Prostate gland (tissue), 2 donors: Measurements from ENCODE around the gene FRMD5. TPM values are rescaled to one million over a fixed set of nuclear protein-coding genes. Genes with fewer than 3 reads are reported as not detected.

Source experiments
- DNase-seq: peaks from one replicate; pipeline ENCODE4 v3.0.0-alpha.2; 2019; ENCODE audit warnings: low spot score
- H3K27ac ChIP-seq, 2 donors: fragments of 200-600 bp; sonication (generic); 2 replicates each; pipeline ENCODE4 v1.5.1; 2017 to 2019
- H3K27me3 ChIP-seq: fragments of 200-600 bp; sonication (generic); replicated peaks from 2 replicates; pipeline ENCODE4 v1.5.1; 2019; ENCODE audit not compliant: insufficient read depth
- H3K36me3 ChIP-seq, 2 donors: fragments of 200-600 bp; sonication (generic); 1 replicate in 1 of 2; 2 replicates in 1 of 2; pipeline versions ENCODE4 v1.5.1 to v1.8.1; 2017 to 2019
- H3K4me1 ChIP-seq: fragments of 200-600 bp; sonication (generic); replicated peaks from 2 replicates; pipeline ENCODE4 v1.5.1; 2019
- H3K4me3 ChIP-seq, 2 donors: fragments of 200-600 bp; sonication (generic); 2 replicates each; pipeline ENCODE4 v1.5.1; 2017 to 2019
- H3K9me3 ChIP-seq: fragments of 200-600 bp; sonication (generic); 2 replicates; pipeline ENCODE4 v1.5.1; 2017
- POLR2A ChIP-seq: fragments of 450-650 bp; IDR thresholded peaks from one replicate; pipeline ENCODE4 v1.6.1; 2016; ENCODE audit warnings: antibody characterized with exemption, mild to moderate bottlenecking
- POLR2AphosphoS5 ChIP-seq: sonication (generic); formaldehyde crosslinking; IDR thresholded peaks from one replicate; pipeline ENCODE4 v1.6.1; 2017; ENCODE audit warnings: antibody characterized with exemption
- WGBS: methylation state at CpG from one replicate; pipeline ENCODE4 v1.1.5; 2018; 5-methylcytosine and 5-hydroxymethylcytosine counted together
- intact Hi-C: fragments of 100-400 bp; cut with DNase I; formaldehyde crosslinking; loops from one replicate; pipeline ENCODE4 v1.14.2; 2022
- total RNA-seq, 2 donors: library from RNA; depleted of rRNA; stranded (reverse); fragments of >200 nt; gene quantifications; one replicate each; pipeline ENCODE4 v1.1.0, GENCODE V29; 2016
- TF ChIP-seq, protein P1 (sequence below), 4 experiments: fragments of 200-600 bp in 2 of 4; fragments of 450-650 bp in 2 of 4; sonication (generic) in 2 of 4; IDR thresholded peaks; 1 replicate in 3 of 4; 2 replicates in 1 of 4; pipeline ENCODE4 v1.5.1; 2016 to 2019; ENCODE audit warnings: antibody characterized with exemption in 4 of 4, mild to moderate bottlenecking in 2 of 4, moderate library complexity in 2 of 4

Gene FRMD5
- total RNA-seq, 2 donors from 2014 or later, result 0.36 to 8.1 TPM

DNA sequence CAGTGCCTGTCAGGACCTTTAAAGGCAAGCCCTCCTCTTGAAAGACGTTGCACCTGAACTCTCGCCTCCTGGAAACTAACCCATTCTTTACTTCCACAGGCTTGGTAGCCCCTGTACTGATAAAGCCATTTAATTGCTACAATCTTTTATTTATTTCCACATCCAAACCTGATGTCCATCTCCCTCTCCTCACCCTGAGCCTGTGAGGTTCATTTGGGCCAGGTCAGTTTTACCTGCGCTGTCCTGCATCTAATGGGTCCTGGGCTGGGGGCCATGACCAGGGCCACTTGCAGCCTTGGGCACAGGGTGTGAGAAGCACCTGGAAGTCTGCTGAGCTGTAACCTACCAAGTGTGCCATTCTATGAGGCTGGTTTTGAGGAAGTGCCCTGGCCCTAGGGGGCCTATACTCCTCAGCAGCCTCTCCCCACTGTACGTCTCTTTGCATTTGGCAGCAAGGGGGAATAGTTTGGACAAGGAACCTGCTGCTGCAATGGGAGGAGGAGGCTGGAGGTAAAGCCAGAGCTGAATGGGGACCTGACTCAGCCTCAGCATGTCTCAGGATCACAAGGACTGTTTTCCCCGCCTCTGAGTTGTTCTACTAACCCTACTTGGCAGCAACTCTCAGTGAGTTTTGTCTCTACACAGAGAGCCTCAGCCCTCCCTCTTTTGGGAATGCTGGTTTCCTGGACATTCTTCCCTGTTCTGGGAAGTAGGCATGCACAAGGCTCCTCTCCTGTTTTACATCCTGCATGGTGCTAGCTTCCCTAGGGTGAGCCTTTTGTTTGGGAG is 314.5 kb downstream of the FRMD5 start:
- TF ChIP-seq, protein P1, sequence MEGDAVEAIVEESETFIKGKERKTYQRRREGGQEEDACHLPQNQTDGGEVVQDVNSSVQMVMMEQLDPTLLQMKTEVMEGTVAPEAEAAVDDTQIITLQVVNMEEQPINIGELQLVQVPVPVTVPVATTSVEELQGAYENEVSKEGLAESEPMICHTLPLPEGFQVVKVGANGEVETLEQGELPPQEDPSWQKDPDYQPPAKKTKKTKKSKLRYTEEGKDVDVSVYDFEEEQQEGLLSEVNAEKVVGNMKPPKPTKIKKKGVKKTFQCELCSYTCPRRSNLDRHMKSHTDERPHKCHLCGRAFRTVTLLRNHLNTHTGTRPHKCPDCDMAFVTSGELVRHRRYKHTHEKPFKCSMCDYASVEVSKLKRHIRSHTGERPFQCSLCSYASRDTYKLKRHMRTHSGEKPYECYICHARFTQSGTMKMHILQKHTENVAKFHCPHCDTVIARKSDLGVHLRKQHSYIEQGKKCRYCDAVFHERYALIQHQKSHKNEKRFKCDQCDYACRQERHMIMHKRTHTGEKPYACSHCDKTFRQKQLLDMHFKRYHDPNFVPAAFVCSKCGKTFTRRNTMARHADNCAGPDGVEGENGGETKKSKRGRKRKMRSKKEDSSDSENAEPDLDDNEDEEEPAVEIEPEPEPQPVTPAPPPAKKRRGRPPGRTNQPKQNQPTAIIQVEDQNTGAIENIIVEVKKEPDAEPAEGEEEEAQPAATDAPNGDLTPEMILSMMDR (IDR thresholded peaks at IDR 0.05), result no peak
- TF ChIP-seq POLR2A, result no peak
- TF ChIP-seq POLR2AphosphoS5, result no peak
- WGBS, result 88% methylated on average over 5 of the region's 5 CpGs
- H3K27ac ChIP-seq, result no peak overlapping the region
- H3K36me3 ChIP-seq, result no peaks in the 10 kb centered on the region
- no peak overlapping the region for H3K4me3 ChIP-seq
- intact Hi-C loops, result no loop called here
- H3K4me1 ChIP-seq, result no peaks in the 10 kb centered on the region
- H3K9me3 ChIP-seq, result no peaks in the 10 kb centered on the region
- no peak for DNase-seq
- H3K27me3 ChIP-seq, result no peaks in the 10 kb centered on the region

DNA sequence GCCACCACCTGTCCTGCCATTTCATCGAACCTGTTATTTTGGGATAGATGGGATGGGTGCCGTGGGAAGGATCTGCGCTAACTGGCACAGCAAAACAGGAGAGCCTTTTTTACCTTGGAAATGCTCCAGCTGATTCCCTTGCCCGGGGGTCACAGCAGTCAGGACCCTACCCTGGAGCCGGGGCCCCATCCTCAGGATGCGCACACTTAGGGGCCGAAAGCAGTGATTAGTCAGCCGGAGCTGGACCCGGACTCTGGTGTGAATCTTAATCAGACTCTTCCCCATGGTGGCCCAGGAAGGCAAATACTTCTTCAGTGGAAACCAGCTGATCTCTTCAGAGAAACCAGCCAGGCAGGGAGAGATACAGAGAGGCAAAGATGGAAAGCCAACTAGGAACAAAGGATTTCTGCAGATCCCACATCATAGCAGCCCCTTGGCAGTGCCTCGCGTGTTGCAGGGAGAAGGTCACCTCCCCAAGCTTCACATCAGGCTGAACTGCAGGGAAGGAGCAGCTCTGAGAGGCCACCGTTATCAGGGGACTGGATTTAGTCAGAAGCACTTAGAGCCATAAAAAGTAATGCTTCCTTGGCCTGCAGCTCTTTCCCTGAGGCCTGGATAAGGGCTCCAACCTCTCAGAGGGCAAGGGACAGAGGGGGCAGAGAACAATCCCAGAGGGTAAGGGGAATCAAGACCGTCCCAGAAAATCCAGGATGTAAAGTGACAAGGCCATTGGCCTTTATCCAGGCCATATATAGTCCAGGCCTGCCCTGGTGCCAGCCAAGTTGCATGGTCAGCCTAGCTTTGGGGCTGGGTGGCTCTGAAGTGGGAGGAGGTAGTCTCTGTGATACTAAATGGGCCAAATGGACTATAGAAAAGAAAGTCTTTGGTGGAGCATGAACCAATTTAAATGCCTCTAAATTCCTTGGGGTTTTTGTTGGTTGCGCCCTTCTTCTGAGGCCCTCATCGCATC is 315.4 kb downstream of the FRMD5 start:
- H3K4me3 ChIP-seq, result no peak overlapping the region
- H3K27me3 ChIP-seq, result no peaks in the 10 kb centered on the region
- no peaks in the 10 kb centered on the region for H3K9me3 ChIP-seq
- TF ChIP-seq, protein P1 (IDR thresholded peaks at IDR 0.05), result no peak
- TF ChIP-seq POLR2A (no peak), POLR2AphosphoS5 (no peak)
- WGBS, result 84% methylated on average over 15 of the region's 15 CpGs
- H3K4me1 ChIP-seq, result no peaks in the 10 kb centered on the region
- DNase-seq, result no peak
- no peaks in the 10 kb centered on the region for H3K36me3 ChIP-seq
- H3K27ac ChIP-seq, result no peak overlapping the region
- intact Hi-C loops, result no loop called here

DNA sequence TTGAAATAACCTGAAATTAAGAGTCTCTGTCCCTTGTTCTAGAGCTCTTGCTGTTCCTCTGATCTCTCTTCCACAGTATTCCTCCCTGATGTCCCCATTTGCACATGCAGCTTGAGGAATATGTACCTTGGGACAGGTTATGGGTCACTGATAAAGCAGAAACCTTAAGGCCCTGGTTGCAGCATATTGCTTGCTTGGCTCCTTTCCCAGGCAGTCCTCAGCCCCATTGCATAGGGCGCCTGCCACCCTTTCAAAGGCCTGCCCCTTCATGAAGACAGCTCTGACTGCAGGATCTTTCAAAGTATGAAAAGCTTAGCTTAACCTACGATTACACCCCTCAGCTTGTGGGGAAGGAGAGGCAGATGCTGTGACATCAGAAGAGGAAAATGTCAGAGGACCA is 316.6 kb downstream of the FRMD5 start:
- Histone ChIP-seq H3K9me3 (no peaks in the 10 kb centered on the region), H3K27ac (no peak overlapping the region), H3K36me3 (no peaks in the 10 kb centered on the region), H3K4me3 (no peak overlapping the region), H3K4me1 (no peaks in the 10 kb centered on the region), H3K27me3 (no peaks in the 10 kb centered on the region)
- intact Hi-C loops, result no loop called here
- 83% methylated on average over 2 of the region's 2 CpGs for WGBS
- TF ChIP-seq POLR2A, result no peak
- no peak for TF ChIP-seq POLR2AphosphoS5
- TF ChIP-seq, protein P1 (IDR thresholded peaks at IDR 0.05), result no peak
- DNase-seq, result no peak

DNA sequence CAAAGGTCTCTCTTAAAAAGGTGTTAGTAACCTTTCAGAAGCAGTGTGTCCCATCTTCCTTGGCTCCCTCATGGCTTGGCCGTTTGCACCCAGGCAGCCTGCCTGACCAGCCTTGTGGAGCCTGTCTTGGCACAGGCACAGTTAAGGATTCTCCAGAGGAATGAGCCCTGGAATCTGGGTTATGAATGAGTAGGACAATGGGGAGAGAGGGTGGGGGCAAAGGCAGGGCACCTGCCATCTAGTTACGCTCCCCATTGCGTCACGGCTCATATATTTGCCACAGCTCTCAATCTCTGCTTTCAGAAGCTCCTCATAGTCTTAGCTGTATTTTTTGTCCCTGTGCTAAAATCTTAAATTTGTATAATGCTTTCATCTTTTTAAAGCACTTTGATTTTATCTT is 317.7 kb downstream of the FRMD5 start:
- Histone ChIP-seq H3K4me1 (no peaks in the 10 kb centered on the region), H3K4me3 (no peak overlapping the region), H3K27me3 (no peaks in the 10 kb centered on the region), H3K27ac (no peak overlapping the region), H3K36me3 (no peaks in the 10 kb centered on the region), H3K9me3 (no peaks in the 10 kb centered on the region)
- intact Hi-C loops, result no loop called here
- 72% methylated on average over 4 of the region's 4 CpGs for WGBS
- no peak for DNase-seq
- no peak for TF ChIP-seq POLR2A
- TF ChIP-seq POLR2AphosphoS5, result no peak
- TF ChIP-seq, protein P1 (IDR thresholded peaks at IDR 0.05), result no peak
